Heart right ventricle (tissue), 16 donors: ENCODE measurements around the gene C8G. TPM values are rescaled to one million over a fixed set of nuclear protein-coding genes. Genes with fewer than 3 reads are reported as not detected.

ENCODE experiments used
- ATAC-seq, 8 donors: fragments of 200-7000 bp; cut with Tn5 transposase; one replicate each; pipeline ENCODE4 v1.9.1; 2020; ENCODE audit warnings: mild to moderate bottlenecking in 8 of 8, moderate library complexity in 8 of 8, moderate number of reproducible peaks in 1 of 8
- DNase-seq, 2 donors: peaks; one replicate each; pipeline ENCODE4 v3.0.0-alpha.2; 2020
- H3K27ac ChIP-seq, 10 donors: fragments of 200-600 bp; sonication (generic) in 2 of 10; one replicate each; pipeline versions ENCODE4 v1.5.0 to v1.8.0; 2020 to 2022; ENCODE audit warnings: mild to moderate bottlenecking in 3 of 10
- H3K27me3 ChIP-seq, 7 donors: fragments of 200-600 bp; one replicate each; pipeline ENCODE4 v1.8.0; 2021 to 2022; ENCODE audit warnings: mild to moderate bottlenecking in 2 of 7
- H3K36me3 ChIP-seq, 9 donors: fragments of 200-600 bp; sonication (generic) in 1 of 9; one replicate each; pipeline versions ENCODE4 v1.5.0 to v1.8.0; 2020 to 2022; ENCODE audit warnings: mild to moderate bottlenecking in 2 of 9
- H3K4me1 ChIP-seq, 9 donors: fragments of 200-600 bp; sonication (generic) in 1 of 9; one replicate each; pipeline versions ENCODE4 v1.5.0 to v1.8.0; 2020 to 2022; ENCODE audit warnings: mild to moderate bottlenecking in 4 of 9
- H3K4me3 ChIP-seq, 10 donors: fragments of 200-600 bp; sonication (generic) in 2 of 10; one replicate each; pipeline versions ENCODE4 v1.5.0 to v1.8.0; 2020 to 2022; ENCODE audit warnings: mild to moderate bottlenecking in 7 of 10, moderate library complexity in 2 of 10
- H3K9me3 ChIP-seq, 11 donors: fragments of 200-600 bp in 10 of 11; sonication (generic) in 2 of 11; one replicate each; pipeline versions ENCODE4 v1.5.0 to v1.8.0; 2013 to 2022; ENCODE audit warnings: mild to moderate bottlenecking in 2 of 11, control low read depth in 1 of 11, moderate library complexity in 1 of 11
- CTCF ChIP-seq, 9 donors: fragments of 200-600 bp; sonication (generic) in 2 of 9; IDR thresholded peaks; one replicate each; pipeline versions ENCODE4 v1.5.0 to v1.8.0; 2021 to 2022; ENCODE audit warnings: antibody characterized with exemption in 9 of 9, mild to moderate bottlenecking in 5 of 9, moderate library complexity in 1 of 9
- WGBS, 2 donors: extraction: QIAGEN DNeasy Blood & Tissue Kit; methylation state at CpG; one replicate each; pipeline ENCODE4 v1.1.7; 2013; ENCODE audit warnings: inconsistent platforms in 1 of 2; 5-methylcytosine and 5-hydroxymethylcytosine counted together
- intact Hi-C, 10 donors: fragments of 100-400 bp; cut with DNase I; formaldehyde crosslinking; loops; one replicate each; pipeline versions ENCODE4 v1.11.1 to v1.14.2; 2022
- polyA plus RNA-seq, 2 donors: library from polyadenylated mRNA; stranded (reverse); fragments of 200-250 nt; gene quantifications; one replicate each; pipeline ENCODE4 v1.2.3, GENCODE V29; 2013
- total RNA-seq, 10 donors: library from RNA; stranded (reverse); fragmentation: NEBNext Ultra II Directional in 3 of 10; extraction: Animal tissue kit (Norgen Biotek cat#: 25700) in 3 of 10; gene quantifications; one replicate each; pipeline versions ENCODE4 v1.2.1 to v1.2.4, GENCODE V29; 2021 to 2023
- donor health status: Arrhythmogenic right ventricular cardiomyopathy.
- donor health status: ischemic (EF 13 %, LVEDD 7.1; RV severe dilation, severe dysfunction).
- donor health status: healthy with polysubstance abuse.
- donor health status: DM: no; HTN: yes; CAD: no.
- donor health status: DM: no; HTN: no; CAD: no.
- donor health status: ischemic (EF 25% LVEDD 6.9; RV normal size, moderate dysfunction).
- donor health status: ischemic (EF 25% LVEDD 5.7; RV mildly dilated, moderate dysfunction).
- donor health status: healthy.
- donor health status: DM: yes; HTN: yes; CAD: no.
- donor health status: Ischemic cardiomyopathy.
- donor health status: ischemic (EF 35%, LVEDD 5.7; RV mildly dilated, moderate dysfunction).
- donor health status: nonischemic (EF 11% LVEDD 7.7; RV severe dilation, severe dysfunction).
- donor health status: DM: yes; HTN: yes; CAD: no.
- donor health status: PGD.
- donor health status: ischemic (EF 29% LVEDD 5.4; RV normal size, mild dysfunction).
- donor health status: nonischemic (EF 23%, LVEDD 6.1; RV moderate dilation, normal function).

The C8G gene
- total and polyA plus RNA-seq, 12 donors, result 1.2 to 10.0 (median 2.2) TPM

DNA sequence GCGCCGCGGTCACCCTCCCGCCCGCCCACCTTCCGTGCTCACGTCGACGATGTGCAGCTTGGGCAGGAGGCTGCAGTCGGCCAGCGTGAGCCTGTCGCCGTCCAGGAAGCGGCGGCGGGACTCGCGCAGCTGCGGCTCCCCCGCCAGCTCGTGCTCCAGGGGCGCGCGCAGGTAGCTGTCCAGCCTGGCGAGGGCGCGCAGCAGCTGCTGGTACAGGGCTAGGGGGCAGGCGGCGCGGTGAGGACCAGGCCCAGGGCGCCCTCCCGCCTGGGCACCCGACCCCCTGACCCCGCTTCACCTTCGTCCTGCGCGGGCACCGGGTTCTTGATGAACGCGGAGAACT, 49.8 kb downstream of the C8G start:
- intact Hi-C loops, result loop anchor here in 5 of 10 donors (5.0 kb wide), 1 partner anchor 48 kb away; the partner anchor contains the start of gene C8G (in 5 of the 5)
- H3K4me3 ChIP-seq, result peak overlapping the region in 8 of 10 donors; percentile 9 to 47 (median 30)
- H3K4me1 ChIP-seq, result peaks cover 8 to 76% (median 49%) of the 10 kb centered on the region in 9 donors
- DNase-seq (no peak), ATAC-seq (no peak)
- 15 to 27% methylated on average over 40 of the region's 40 CpGs for WGBS, 2 donors
- no peak for TF ChIP-seq CTCF (IDR thresholded peaks at IDR 0.05)
- H3K36me3 ChIP-seq, result peaks cover 0 to 13% (median 0%) of the 10 kb centered on the region in 9 donors
- peaks cover 0 to 8% (median 0%) of the 10 kb centered on the region in 11 donors for H3K9me3 ChIP-seq
- H3K27me3 ChIP-seq, result peaks cover 0 to 41% (median 17%) of the 10 kb centered on the region in 7 donors
- peak overlapping the region in 5 of 10 donors; percentile 16 to 81 (median 46) for H3K27ac ChIP-seq

- peak overlapping the region in 9 of 10 donors; percentile 9 to 47 (median 30) for H3K4me3 ChIP-seq
- no peak for DNase-seq
- peaks cover 0 to 7% (median 0%) of the 10 kb centered on the region in 11 donors for H3K9me3 ChIP-seq
- H3K36me3 ChIP-seq, result peaks cover 0 to 13% (median 0%) of the 10 kb centered on the region in 9 donors
- intact Hi-C loops, result loop anchor here in 1 of 10 donors (5.0 kb wide), 1 partner anchor 48 kb away; the partner anchor contains the start of gene C8G
- H3K4me1 ChIP-seq, result peaks cover 8 to 81% (median 49%) of the 10 kb centered on the region in 9 donors
- no peak for ATAC-seq
- 21 to 29% methylated on average over 30 of the region's 30 CpGs for WGBS, 2 donors
- no peak for TF ChIP-seq CTCF (IDR thresholded peaks at IDR 0.05)
- H3K27ac ChIP-seq, result peak overlapping the region in 5 of 10 donors; percentile 16 to 81 (median 46)
- H3K27me3 ChIP-seq, result peaks cover 0 to 41% (median 17%) of the 10 kb centered on the region in 7 donors
Observed at GRCh38 chr9:136995362-136995761, 50.3 kb downstream of the C8G start.

DNA sequence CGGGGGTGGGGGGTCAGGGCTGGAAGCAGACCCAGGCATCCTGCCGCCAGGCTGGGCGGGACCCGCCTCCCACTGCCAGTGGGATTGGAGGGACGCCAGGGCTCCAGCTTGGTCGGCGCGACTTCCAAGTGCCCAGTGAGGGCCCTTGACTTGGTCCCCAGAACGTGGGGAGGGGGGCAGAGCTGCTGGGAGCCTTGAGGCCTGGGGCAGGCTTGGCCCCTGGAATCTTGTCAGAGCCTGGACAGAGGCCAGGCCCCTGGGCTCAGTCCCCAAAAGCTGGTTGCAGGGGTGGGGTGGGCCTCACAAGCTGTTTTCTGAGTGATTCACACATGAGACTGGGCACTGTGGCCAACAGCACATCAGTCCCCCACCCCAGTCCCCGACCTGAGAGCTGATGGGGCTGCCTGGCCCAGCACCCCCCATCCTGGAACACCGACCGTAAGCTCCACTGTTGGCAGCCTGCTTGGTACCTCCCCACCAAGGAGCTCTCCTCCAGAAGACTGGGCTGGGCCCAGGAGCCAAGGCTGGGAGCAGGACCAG, 50.8 kb downstream of the C8G start:
- Histone ChIP-seq H3K4me1 (peaks cover 8 to 85% (median 49%) of the 10 kb centered on the region in 9 donors), H3K9me3 (peaks cover 0 to 3% (median 0%) of the 10 kb centered on the region in 11 donors), H3K36me3 (peaks cover 0 to 13% (median 0%) of the 10 kb centered on the region in 9 donors), H3K27me3 (peaks cover 0 to 41% (median 17%) of the 10 kb centered on the region in 7 donors), H3K4me3 (peak overlapping the region in 9 of 10 donors; percentile 9 to 47 (median 30)), H3K27ac (peak overlapping the region in 8 of 10 donors; percentile 30 to 81 (median 46))
- intact Hi-C loops, result loop anchor here in 1 of 10 donors (5.0 kb wide), 1 partner anchor 49 kb away; the partner anchor contains the start of gene C8G
- 23 to 24% methylated on average over 12 of the region's 12 CpGs for WGBS, 2 donors
- no peak for TF ChIP-seq CTCF (IDR thresholded peaks at IDR 0.05)
- ATAC-seq (peak in 3 of 8 donors; percentile 5 to 16 (median 12)), DNase-seq (peak; percentile 54 to 62)

Other genes with a start within 250 kb of the C8G start
Only the 30 nearest of the 32 such genes appear.
- gene DIPK1B, start 232.7 kb upstream of the C8G start, total RNA-seq, result 10 to 100 TPM; 15.7 to 26.1 (median 17.9) TPM
- gene DIPK1B, start 232.7 kb upstream of the C8G start, polyA plus RNA-seq, result 10 to 100 TPM; 24.8 to 37.9 TPM
- gene LCN10, start 202.3 kb upstream of the C8G start, total RNA-seq, result 10 to 100 TPM in 3 of 10 donors, 1 to 10 TPM in 4, under 1 TPM in 3; 0.44 to 28.7 (median 1.7) TPM
- gene LCN10, start 202.3 kb upstream of the C8G start, polyA plus RNA-seq, result 100 to 1,000 TPM in 1 of 2 donors, 10 to 100 TPM in 1; 34.0 to 144 TPM
- gene LCN6, start 196.7 kb upstream of the C8G start, total RNA-seq, result 10 to 100 TPM in 3 of 10 donors, 1 to 10 TPM in 7; 1.5 to 76.8 (median 3.5) TPM
- gene LCN6, start 196.7 kb upstream of the C8G start, polyA plus RNA-seq, result 100 to 1,000 TPM in 1 of 2 donors, 10 to 100 TPM in 1; 95.6 to 261 TPM
- gene LCN8, start 187.0 kb upstream of the C8G start, total RNA-seq, result not detected
- not detected for gene LCN8, start 187.0 kb upstream of the C8G start, polyA plus RNA-seq
- gene LCN15, start 180.7 kb upstream of the C8G start, total RNA-seq, result 10 to 100 TPM in 1 of 10 donors, 1 to 10 TPM in 1, under 1 TPM in 1, not detected in 7; 0.85 to 20.1 (median 1.3) TPM
- gene LCN15, start 180.7 kb upstream of the C8G start, polyA plus RNA-seq, result 1 to 10 TPM; 1.0 to 6.1 TPM
- gene TMEM141, start 153.9 kb upstream of the C8G start, total RNA-seq, result 10 to 100 TPM; 48.1 to 83.4 (median 61.8) TPM
- gene TMEM141, start 153.9 kb upstream of the C8G start, polyA plus RNA-seq, result 100 to 1,000 TPM in 1 of 2 donors, 10 to 100 TPM in 1; 95.6 to 107 TPM
- 1 to 10 TPM in 6 of 10 donors, under 1 TPM in 4; 0.56 to 2.4 (median 1.1) TPM for gene CCDC183, start 148.9 kb upstream of the C8G start, total RNA-seq
- 1 to 10 TPM in 1 of 2 donors, under 1 TPM in 1; 0.49 to 9.2 TPM for gene CCDC183, start 148.9 kb upstream of the C8G start, polyA plus RNA-seq
- gene RABL6, start 137.3 kb upstream of the C8G start, total RNA-seq, result 10 to 100 TPM; 61.6 to 91.2 (median 66.6) TPM
- gene RABL6, start 137.3 kb upstream of the C8G start, polyA plus RNA-seq, result 10 to 100 TPM; 60.5 to 97.4 TPM
- 1 to 10 TPM; 3.6 to 8.3 (median 5.9) TPM for gene AJM1, start 102.8 kb upstream of the C8G start, total RNA-seq
- gene AJM1, start 102.8 kb upstream of the C8G start, polyA plus RNA-seq, result 1 to 10 TPM; 3.4 to 7.6 TPM
- 100 to 1,000 TPM; 310 to 376 (median 327) TPM for gene PHPT1, start 95.8 kb upstream of the C8G start, total RNA-seq
- gene PHPT1, start 95.8 kb upstream of the C8G start, polyA plus RNA-seq, result 100 to 1,000 TPM; 354 to 650 TPM
- 10 to 100 TPM in 2 of 10 donors, 1 to 10 TPM in 8; 4.1 to 11.3 (median 8.3) TPM for gene MAMDC4, start 92.9 kb upstream of the C8G start, total RNA-seq
- gene MAMDC4, start 92.9 kb upstream of the C8G start, polyA plus RNA-seq, result 10 to 100 TPM in 1 of 2 donors, 1 to 10 TPM in 1; 8.0 to 45.4 TPM
- 100 to 1,000 TPM; 289 to 375 (median 329) TPM for gene EDF1, start 78.9 kb upstream of the C8G start, total RNA-seq
- 1,000 to 10,000 TPM in 1 of 2 donors, 100 to 1,000 TPM in 1; 624 to 1,058 TPM for gene EDF1, start 78.9 kb upstream of the C8G start, polyA plus RNA-seq
- 10 to 100 TPM in 5 of 10 donors, 1 to 10 TPM in 5; 5.4 to 14.8 (median 9.7) TPM for gene TRAF2, start 58.7 kb upstream of the C8G start, total RNA-seq
- 10 to 100 TPM; 10.1 to 17.0 TPM for gene TRAF2, start 58.7 kb upstream of the C8G start, polyA plus RNA-seq
- gene FBXW5, start 505 bp upstream of the C8G start, total RNA-seq, result 100 to 1,000 TPM; 118 to 169 (median 138) TPM
- 100 to 1,000 TPM; 177 to 215 TPM for gene FBXW5, start 505 bp upstream of the C8G start, polyA plus RNA-seq
- gene LCN12, start 7.0 kb downstream of the C8G start, total RNA-seq, result 10 to 100 TPM in 4 of 10 donors, 1 to 10 TPM in 6; 4.1 to 17.9 (median 6.8) TPM
- gene LCN12, start 7.0 kb downstream of the C8G start, polyA plus RNA-seq, result 1 to 10 TPM in 1 of 2 donors, under 1 TPM in 1; 0.74 to 8.3 TPM
- gene PTGDS, start 32.3 kb downstream of the C8G start, total RNA-seq, result 1,000 to 10,000 TPM; 1,129 to 5,119 (median 4,014) TPM
- gene PTGDS, start 32.3 kb downstream of the C8G start, polyA plus RNA-seq, result 1,000 to 10,000 TPM; 2,970 to 3,711 TPM
- gene LCNL1, start 37.8 kb downstream of the C8G start, total RNA-seq, result 10 to 100 TPM in 2 of 10 donors, 1 to 10 TPM in 8; 1.4 to 10.9 (median 6.4) TPM
- 10 to 100 TPM in 1 of 2 donors, under 1 TPM in 1; 0.10 to 10.3 TPM for gene LCNL1, start 37.8 kb downstream of the C8G start, polyA plus RNA-seq
- 10 to 100 TPM; 12.7 to 29.5 (median 16.1) TPM for gene PAXX, start 47.2 kb downstream of the C8G start, total RNA-seq
- gene PAXX, start 47.2 kb downstream of the C8G start, polyA plus RNA-seq, result 100 to 1,000 TPM in 1 of 2 donors, 10 to 100 TPM in 1; 51.7 to 131 TPM
- gene CLIC3, start 51.3 kb downstream of the C8G start, total RNA-seq, result 10 to 100 TPM in 1 of 10 donors, 1 to 10 TPM in 8, under 1 TPM in 1; 0.46 to 11.5 (median 3.0) TPM
- 10 to 100 TPM in 1 of 2 donors, 1 to 10 TPM in 1; 9.5 to 21.4 TPM for gene CLIC3, start 51.3 kb downstream of the C8G start, polyA plus RNA-seq
- 10 to 100 TPM; 23.6 to 42.6 (median 28.1) TPM for gene ABCA2, start 83.0 kb downstream of the C8G start, total RNA-seq
- gene ABCA2, start 83.0 kb downstream of the C8G start, polyA plus RNA-seq, result 10 to 100 TPM; 16.0 to 46.7 TPM
- under 1 TPM in 5 of 10 donors, not detected in 5; 0.13 to 0.30 (median 0.15) TPM for gene FUT7, start 86.8 kb downstream of the C8G start, total RNA-seq
- under 1 TPM; 0.07 to 0.15 TPM for gene FUT7, start 86.8 kb downstream of the C8G start, polyA plus RNA-seq
- gene NPDC1, start 100.9 kb downstream of the C8G start, total RNA-seq, result 10 to 100 TPM; 29.1 to 74.3 (median 52.6) TPM
- gene NPDC1, start 100.9 kb downstream of the C8G start, polyA plus RNA-seq, result 100 to 1,000 TPM in 1 of 2 donors, 10 to 100 TPM in 1; 74.2 to 153 TPM
- 1 to 10 TPM in 8 of 10 donors, under 1 TPM in 2; 0.32 to 2.5 (median 1.6) TPM for gene ENTPD2, start 108.8 kb downstream of the C8G start, total RNA-seq
- gene ENTPD2, start 108.8 kb downstream of the C8G start, polyA plus RNA-seq, result 1 to 10 TPM in 1 of 2 donors, under 1 TPM in 1; 0.96 to 3.3 TPM
- gene SAPCD2, start 125.3 kb downstream of the C8G start, total RNA-seq, result 1 to 10 TPM in 1 of 10 donors, under 1 TPM in 8, not detected in 1; 0.06 to 1.1 (median 0.11) TPM
- gene SAPCD2, start 125.3 kb downstream of the C8G start, polyA plus RNA-seq, result under 1 TPM; 0.15 to 0.23 TPM
- gene UAP1L1, start 132.3 kb downstream of the C8G start, total RNA-seq, result 10 to 100 TPM in 4 of 10 donors, 1 to 10 TPM in 6; 6.0 to 16.5 (median 8.5) TPM
- 10 to 100 TPM in 1 of 2 donors, 1 to 10 TPM in 1; 3.4 to 24.3 TPM for gene UAP1L1, start 132.3 kb downstream of the C8G start, polyA plus RNA-seq
- 10 to 100 TPM; 16.9 to 27.7 (median 20.9) TPM for gene MAN1B1, start 141.7 kb downstream of the C8G start, total RNA-seq
- gene MAN1B1, start 141.7 kb downstream of the C8G start, polyA plus RNA-seq, result 10 to 100 TPM; 25.5 to 71.4 TPM
- 100 to 1,000 TPM in 7 of 10 donors, 10 to 100 TPM in 3; 91.4 to 167 (median 118) TPM for gene DPP7, start 169.5 kb downstream of the C8G start, total RNA-seq
- 100 to 1,000 TPM; 152 to 677 TPM for gene DPP7, start 169.5 kb downstream of the C8G start, polyA plus RNA-seq
- gene GRIN1, start 193.9 kb downstream of the C8G start, total RNA-seq, result not detected
- not detected for gene GRIN1, start 193.9 kb downstream of the C8G start, polyA plus RNA-seq
- gene LRRC26, start 224.8 kb downstream of the C8G start, total RNA-seq, result not detected
- not detected for gene LRRC26, start 224.8 kb downstream of the C8G start, polyA plus RNA-seq
- not detected for gene TMEM210, start 226.8 kb downstream of the C8G start, total RNA-seq
- not detected for gene TMEM210, start 226.8 kb downstream of the C8G start, polyA plus RNA-seq